ENCODE data around the gene PPL. TPM values are rescaled to one million over a fixed set of nuclear protein-coding genes. Genes with fewer than 3 reads are reported as not detected.

The PPL gene
- total and polyA plus RNA-seq, 3 donors from 2014 or later, result 5.4 to 6.8 (median 6.1) TPM

- no peak overlapping the region for H3K27ac ChIP-seq
- no peak for DNase-seq
- H3K4me3 ChIP-seq, result no peak overlapping the region
- TF ChIP-seq CTCF (IDR thresholded peaks at IDR 0.05) (no peak), POLR2A (IDR thresholded peaks at IDR 0.05) (no peak)
- WGBS, 2 donors, result 79 to 86% methylated on average over 6 of the region's 6 CpGs
- H3K36me3 ChIP-seq (ENCODE audit: low read depth, missing control alignments), result no peaks in the 10 kb centered on the region
- no peaks in the 10 kb centered on the region for H3K27me3 ChIP-seq
- H3K9me3 ChIP-seq, result no peaks in the 10 kb centered on the region
- intact Hi-C loops (cut with DNase I; ENCODE audit: low total_unique reads), result no loop called here
- no peaks in the 10 kb centered on the region for H3K4me1 ChIP-seq
Measured at GRCh38 chr16:4923853-4924252, 13.1 kb downstream of the PPL start.

- Histone ChIP-seq H3K27ac (no peak overlapping the region), H3K36me3 (ENCODE audit: low read depth, missing control alignments) (no peaks in the 10 kb centered on the region), H3K4me1 (no peaks in the 10 kb centered on the region), H3K27me3 (no peaks in the 10 kb centered on the region), H3K4me3 (no peak overlapping the region), H3K9me3 (no peaks in the 10 kb centered on the region)
- TF ChIP-seq CTCF (IDR thresholded peaks at IDR 0.05), result no peak
- TF ChIP-seq POLR2A (IDR thresholded peaks at IDR 0.05), result no peak
- intact Hi-C loops (cut with DNase I; ENCODE audit: low total_unique reads), result no loop called here
- DNase-seq, result no peak
- WGBS, 2 donors, result 56 to 62% methylated on average over 18 of the region's 18 CpGs
Measured at GRCh38 chr16:4922721-4923342, 14.1 kb downstream of the PPL start.

- H3K9me3 ChIP-seq, result no peaks in the 10 kb centered on the region
- no peaks in the 10 kb centered on the region for H3K4me1 ChIP-seq
- no peaks in the 10 kb centered on the region for H3K27me3 ChIP-seq
- intact Hi-C loops (cut with DNase I; ENCODE audit: low total_unique reads), result no loop called here
- TF ChIP-seq CTCF (IDR thresholded peaks at IDR 0.05), result no peak
- TF ChIP-seq POLR2A (IDR thresholded peaks at IDR 0.05), result no peak
- 85 to 89% methylated on average over 5 of the region's 5 CpGs for WGBS, 2 donors
- no peak overlapping the region for H3K4me3 ChIP-seq
- H3K27ac ChIP-seq, result no peak overlapping the region
- H3K36me3 ChIP-seq (ENCODE audit: low read depth, missing control alignments), result no peaks in the 10 kb centered on the region
- no peak for DNase-seq
Measured at GRCh38 chr16:4920826-4921225, 16.1 kb downstream of the PPL start.

GRCh38 chr16:4918781-4919251 is 18.1 kb downstream of the PPL start:
- no peak overlapping the region for H3K4me3 ChIP-seq
- 71 to 74% methylated on average over 12 of the region's 13 CpGs for WGBS, 2 donors
- H3K27me3 ChIP-seq, result no peaks in the 10 kb centered on the region
- no peaks in the 10 kb centered on the region for H3K9me3 ChIP-seq
- H3K36me3 ChIP-seq (ENCODE audit: low read depth, missing control alignments), result no peaks in the 10 kb centered on the region
- H3K27ac ChIP-seq, result no peak overlapping the region
- TF ChIP-seq POLR2A (IDR thresholded peaks at IDR 0.05) (no peak), CTCF (IDR thresholded peaks at IDR 0.05) (no peak)
- no peaks in the 10 kb centered on the region for H3K4me1 ChIP-seq
- DNase-seq, result no peak
- intact Hi-C loops (cut with DNase I; ENCODE audit: low total_unique reads), result no loop called here

GRCh38 chr16:4917117-4917516 is 19.8 kb downstream of the PPL start:
- intact Hi-C loops (cut with DNase I; ENCODE audit: low total_unique reads), result no loop called here
- H3K27me3 ChIP-seq, result no peaks in the 10 kb centered on the region
- H3K4me3 ChIP-seq, result no peak overlapping the region
- TF ChIP-seq CTCF (IDR thresholded peaks at IDR 0.05), result no peak
- no peak for TF ChIP-seq POLR2A (IDR thresholded peaks at IDR 0.05)
- H3K36me3 ChIP-seq (ENCODE audit: low read depth, missing control alignments), result no peaks in the 10 kb centered on the region
- H3K9me3 ChIP-seq, result no peaks in the 10 kb centered on the region
- no peaks in the 10 kb centered on the region for H3K4me1 ChIP-seq
- WGBS, 2 donors, result 45 to 53% methylated on average over 4 of the region's 4 CpGs
- no peak for DNase-seq
- H3K27ac ChIP-seq, result no peak overlapping the region

Measured in testis (tissue), 3 donors.